ENCODE results near the gene RNF213.
"Not testable (repeated sequence)": the region's sequence is repeated elsewhere in the genome, so short reads cannot be mapped to it uniquely, and the experiment has no call there.

RNF213 gene

DNA sequence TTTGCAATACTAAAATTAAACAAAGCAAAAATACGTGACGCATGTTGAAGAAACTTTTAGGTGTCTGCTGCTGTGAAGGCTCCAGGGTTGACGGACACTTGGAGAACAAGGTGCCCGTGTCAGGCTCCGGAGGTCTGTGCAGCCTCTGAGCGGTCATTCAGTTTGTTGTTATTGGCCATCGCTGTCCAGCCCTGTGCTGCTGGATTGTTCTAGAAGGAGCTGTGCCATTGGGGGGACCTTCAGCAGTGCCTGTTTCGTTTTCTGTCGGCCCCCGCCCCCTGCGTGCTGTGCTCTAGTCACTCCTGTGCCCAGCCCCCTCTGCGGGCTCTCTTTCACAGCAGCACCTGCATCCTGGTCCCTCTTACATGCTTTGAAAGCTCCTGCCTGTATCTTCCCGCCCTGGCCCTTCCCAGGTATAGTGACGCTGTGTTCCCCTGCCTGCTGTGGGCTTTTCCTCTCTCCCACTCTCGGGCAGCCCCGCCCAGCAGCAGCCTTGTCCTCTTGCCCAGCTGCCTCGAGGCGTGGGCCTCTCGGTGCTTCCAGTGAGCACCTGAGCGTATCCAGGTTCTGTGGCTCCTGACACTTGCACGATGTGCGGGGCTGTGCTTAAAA is 50.7 kb downstream of the RNF213 start:
- no peaks in the 10 kb centered on the region for H3K9me3 ChIP-seq (replicated peaks; ENCODE audit: insufficient read depth, low read length)
- peaks cover 9% of the 10 kb centered on the region; the same call in 1 of the 2 replicates for H3K36me3 ChIP-seq (replicated peaks; ENCODE audit: insufficient read depth, low read length)
- H3F3A ChIP-seq (ENCODE audit: insufficient read depth, low read length) = no peaks in the 10 kb centered on the region
- no peak overlapping the region for H3K27ac ChIP-seq (ENCODE audit: low read length)
- no peak for TF ChIP-seq EZH2phosphoT487 (IDR thresholded peaks at IDR 0.05; ENCODE audit: low read length)
- TF ChIP-seq, protein P1, sequence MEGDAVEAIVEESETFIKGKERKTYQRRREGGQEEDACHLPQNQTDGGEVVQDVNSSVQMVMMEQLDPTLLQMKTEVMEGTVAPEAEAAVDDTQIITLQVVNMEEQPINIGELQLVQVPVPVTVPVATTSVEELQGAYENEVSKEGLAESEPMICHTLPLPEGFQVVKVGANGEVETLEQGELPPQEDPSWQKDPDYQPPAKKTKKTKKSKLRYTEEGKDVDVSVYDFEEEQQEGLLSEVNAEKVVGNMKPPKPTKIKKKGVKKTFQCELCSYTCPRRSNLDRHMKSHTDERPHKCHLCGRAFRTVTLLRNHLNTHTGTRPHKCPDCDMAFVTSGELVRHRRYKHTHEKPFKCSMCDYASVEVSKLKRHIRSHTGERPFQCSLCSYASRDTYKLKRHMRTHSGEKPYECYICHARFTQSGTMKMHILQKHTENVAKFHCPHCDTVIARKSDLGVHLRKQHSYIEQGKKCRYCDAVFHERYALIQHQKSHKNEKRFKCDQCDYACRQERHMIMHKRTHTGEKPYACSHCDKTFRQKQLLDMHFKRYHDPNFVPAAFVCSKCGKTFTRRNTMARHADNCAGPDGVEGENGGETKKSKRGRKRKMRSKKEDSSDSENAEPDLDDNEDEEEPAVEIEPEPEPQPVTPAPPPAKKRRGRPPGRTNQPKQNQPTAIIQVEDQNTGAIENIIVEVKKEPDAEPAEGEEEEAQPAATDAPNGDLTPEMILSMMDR (IDR thresholded peaks at IDR 0.05; ENCODE audit: low read length) = no peak
- TF ChIP-seq EZH2 (optimal IDR thresholded peaks at IDR 0.05; ENCODE audit: low read depth, low read length) = no peak
- no peaks in the 10 kb centered on the region for H3K4me1 ChIP-seq (ENCODE audit: low read length)
- H3K4me3 ChIP-seq (ENCODE audit: low read length) = no peak overlapping the region
- H3K27me3 ChIP-seq (replicated peaks; ENCODE audit: insufficient read depth, low read length) = no peaks in the 10 kb centered on the region
- H2AFZ ChIP-seq (ENCODE audit: low read length) = no peak overlapping the region
- H4K20me1 ChIP-seq (ENCODE audit: insufficient read depth, low read length) = no peaks in the 10 kb centered on the region
- H3K9me2 ChIP-seq (replicated peaks; ENCODE audit: insufficient read depth, low read length) = no peaks in the 10 kb centered on the region
- no peak overlapping the region for H3K9ac ChIP-seq (ENCODE audit: low read length)
- H3K79me2 ChIP-seq (ENCODE audit: low read length) = peaks cover 7% of the 10 kb centered on the region
- no peak overlapping the region for H3K4me2 ChIP-seq (ENCODE audit: low read depth, low read length)
- no peak for DNase-seq

DNA sequence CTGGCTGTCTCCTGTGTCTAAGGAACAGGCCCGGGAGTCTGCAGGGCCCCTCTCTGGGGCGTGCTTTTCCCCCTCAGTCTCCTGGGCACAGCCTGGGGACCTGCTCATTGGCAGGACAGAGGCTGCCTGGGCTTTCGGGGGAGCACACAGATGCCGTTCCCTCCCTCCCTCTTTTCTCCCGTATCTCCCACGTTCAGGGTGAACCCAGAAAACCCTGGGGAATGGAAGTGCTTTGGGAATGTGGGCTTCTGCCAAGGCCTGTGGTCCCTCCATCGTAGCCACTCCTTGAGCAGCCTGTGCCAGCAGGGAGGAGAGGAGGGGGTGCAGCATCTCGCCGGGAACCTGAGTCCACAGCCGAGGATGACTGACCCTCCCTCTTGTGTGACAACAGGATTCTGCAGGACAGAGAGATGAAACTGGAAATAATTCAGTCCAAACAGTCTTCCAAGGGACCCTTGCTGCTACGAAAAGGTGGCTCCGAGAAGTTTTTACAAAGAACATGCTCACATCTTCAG is 52.0 kb downstream of the RNF213 start:
- H3K79me2 ChIP-seq (ENCODE audit: low read length) = peaks cover 7% of the 10 kb centered on the region
- H3F3A ChIP-seq (ENCODE audit: insufficient read depth, low read length) = no peaks in the 10 kb centered on the region
- TF ChIP-seq, protein P1 (IDR thresholded peaks at IDR 0.05; ENCODE audit: low read length) = no peak
- no peak for TF ChIP-seq EZH2phosphoT487 (IDR thresholded peaks at IDR 0.05; ENCODE audit: low read length)
- TF ChIP-seq EZH2 (optimal IDR thresholded peaks at IDR 0.05; ENCODE audit: low read depth, low read length) = no peak
- no peak for DNase-seq
- no peaks in the 10 kb centered on the region for H4K20me1 ChIP-seq (ENCODE audit: insufficient read depth, low read length)
- no peak overlapping the region for H3K4me2 ChIP-seq (ENCODE audit: low read depth, low read length)
- no peaks in the 10 kb centered on the region for H3K9me3 ChIP-seq (replicated peaks; ENCODE audit: insufficient read depth, low read length)
- H2AFZ ChIP-seq (ENCODE audit: low read length) = no peak overlapping the region
- no peak overlapping the region for H3K27ac ChIP-seq (ENCODE audit: low read length)
- no peaks in the 10 kb centered on the region for H3K9me2 ChIP-seq (replicated peaks; ENCODE audit: insufficient read depth, low read length)
- no peaks in the 10 kb centered on the region for H3K27me3 ChIP-seq (replicated peaks; ENCODE audit: insufficient read depth, low read length)
- H3K4me1 ChIP-seq (ENCODE audit: low read length) = no peaks in the 10 kb centered on the region
- H3K9ac ChIP-seq (ENCODE audit: low read length) = no peak overlapping the region
- peaks cover 9% of the 10 kb centered on the region; the same call in 1 of the 2 replicates for H3K36me3 ChIP-seq (replicated peaks; ENCODE audit: insufficient read depth, low read length)
- no peak overlapping the region for H3K4me3 ChIP-seq (ENCODE audit: low read length)

DNA sequence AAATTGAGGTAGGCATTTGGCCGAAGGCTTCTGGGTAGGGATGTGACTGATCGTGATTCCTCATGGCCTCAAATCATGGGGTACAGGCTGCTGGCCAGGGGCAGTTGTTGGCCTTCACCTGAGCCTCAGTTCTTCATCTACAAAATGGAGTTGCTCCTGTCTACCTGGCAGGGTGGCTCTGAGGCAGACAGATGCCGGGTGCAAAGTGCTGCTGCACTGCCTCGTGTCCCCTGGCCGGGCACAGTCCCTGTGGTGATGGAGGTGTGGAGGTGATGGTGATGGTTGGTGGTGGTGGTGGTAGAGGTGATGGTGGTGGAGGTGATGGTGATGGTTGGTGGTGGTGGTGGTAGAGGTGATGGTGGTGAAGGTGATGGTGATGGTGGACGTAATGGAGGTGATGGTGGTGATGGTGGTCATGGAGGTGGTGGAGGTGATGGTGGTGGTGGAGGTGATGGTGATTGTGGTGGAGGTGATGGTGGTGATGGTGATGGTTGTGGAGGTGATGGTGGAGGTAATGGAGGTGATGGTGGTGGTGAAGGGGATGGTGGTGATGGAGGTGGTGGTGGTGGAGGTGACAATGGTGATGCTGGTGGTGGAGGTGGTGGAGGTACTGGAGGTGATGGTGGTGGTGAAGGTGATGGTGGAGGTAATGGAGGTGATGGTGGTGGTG is 52.6 kb downstream of the RNF213 start:
- DNase-seq = no peak
- H3K36me3 ChIP-seq (replicated peaks; ENCODE audit: insufficient read depth, low read length) = peaks cover 9% of the 10 kb centered on the region; the same call in 1 of the 2 replicates
- H3K4me1 ChIP-seq (ENCODE audit: low read length) = no peaks in the 10 kb centered on the region

DNA sequence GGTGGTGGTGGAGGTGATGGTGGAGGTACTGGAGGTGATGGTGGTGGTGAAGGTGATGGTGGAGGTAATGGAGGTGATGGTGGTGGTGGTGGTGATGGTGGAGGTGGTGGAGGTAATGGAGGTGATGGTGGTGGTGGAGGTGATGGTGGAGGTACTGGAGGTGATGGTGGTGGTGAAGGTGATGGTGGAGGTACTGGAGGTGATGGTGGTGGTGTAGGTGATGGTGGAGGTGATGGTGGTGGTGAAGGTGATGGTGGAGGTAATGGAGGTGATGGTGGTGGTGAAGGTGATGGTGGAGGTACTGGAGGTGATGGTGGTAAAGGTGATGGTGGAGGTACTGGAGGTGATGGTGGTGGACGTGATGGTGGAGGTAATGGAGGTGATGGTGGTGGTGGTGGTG is 53.3 kb downstream of the RNF213 start:
- not testable (repeated sequence) for DNase-seq; H3K9me2 ChIP-seq (replicated peaks; ENCODE audit: insufficient read depth, low read length); H3K27ac ChIP-seq (ENCODE audit: low read length); H4K20me1 ChIP-seq (ENCODE audit: insufficient read depth, low read length); H3K36me3 ChIP-seq (replicated peaks; ENCODE audit: insufficient read depth, low read length); H3K4me1 ChIP-seq (ENCODE audit: low read length); H3K4me3 ChIP-seq (ENCODE audit: low read length); H3K9ac ChIP-seq (ENCODE audit: low read length); H3F3A ChIP-seq (ENCODE audit: insufficient read depth, low read length); H2AFZ ChIP-seq (ENCODE audit: low read length); H3K27me3 ChIP-seq (replicated peaks; ENCODE audit: insufficient read depth, low read length); H3K9me3 ChIP-seq (replicated peaks; ENCODE audit: insufficient read depth, low read length); H3K4me2 ChIP-seq (ENCODE audit: low read depth, low read length); H3K79me2 ChIP-seq (ENCODE audit: low read length)

More for the DNA sequence above, 52.6 kb downstream of the RNF213 start:
- peaks cover 7% of the 10 kb centered on the region for H3K79me2 ChIP-seq (ENCODE audit: low read length)
- no peaks in the 10 kb centered on the region for H3K9me2 ChIP-seq (replicated peaks; ENCODE audit: insufficient read depth, low read length)
- TF ChIP-seq, protein P1 (IDR thresholded peaks at IDR 0.05; ENCODE audit: low read length) = no peak
- no peak for TF ChIP-seq EZH2 (optimal IDR thresholded peaks at IDR 0.05; ENCODE audit: low read depth, low read length)
- no peak for TF ChIP-seq EZH2phosphoT487 (IDR thresholded peaks at IDR 0.05; ENCODE audit: low read length)
- no peaks in the 10 kb centered on the region for H3K9me3 ChIP-seq (replicated peaks; ENCODE audit: insufficient read depth, low read length)
- H3K4me2 ChIP-seq (ENCODE audit: low read depth, low read length) = no peak overlapping the region
- no peak overlapping the region for H3K9ac ChIP-seq (ENCODE audit: low read length)
- H2AFZ ChIP-seq (ENCODE audit: low read length) = no peak overlapping the region
- H3K4me3 ChIP-seq (ENCODE audit: low read length) = no peak overlapping the region
- no peak overlapping the region for H3K27ac ChIP-seq (ENCODE audit: low read length)
- no peaks in the 10 kb centered on the region for H3K27me3 ChIP-seq (replicated peaks; ENCODE audit: insufficient read depth, low read length)
- no peaks in the 10 kb centered on the region for H3F3A ChIP-seq (ENCODE audit: insufficient read depth, low read length)
- H4K20me1 ChIP-seq (ENCODE audit: insufficient read depth, low read length) = no peaks in the 10 kb centered on the region
